ENCODE results near the gene ABCA4. TPM values are rescaled to one million over a fixed set of nuclear protein-coding genes. Genes with fewer than 3 reads are reported as not detected.

The ABCA4 gene
- total and polyA plus RNA-seq, 2 of the 8 experiments (the other 6 are each of a cell fraction or from before 2014, with no cell fraction given), result 0.06 TPM; not detected in 1

- CTCF ChIA-PET (ENCODE audit: partially characterized antibody), result interaction anchor here (0.6 to 38.0 kb wide), 46 partner anchors 10 to 497 kb away, joined by 3 to 807 read pairs (median 4); partner anchors contain the start of gene ARHGAP29
- no peak overlapping the region for H3K4me2 ChIP-seq (ENCODE audit: insufficient read depth in 1 of 2, low read depth in 2 of 2, low read length in 2 of 2)
- no peak for TF ChIP-seq TCF12 (IDR thresholded peaks at IDR 0.05; ENCODE audit: low read depth, low read length)
- TF ChIP-seq RAD21 (IDR thresholded peaks at IDR 0.05 in 1 of 2, conservative IDR thresholded peaks at IDR 0.05 in 1 of 2; ENCODE audit: low read depth in 2 of 2, low read length in 2 of 2), result peak; percentile 63 to 66
- TF ChIP-seq MAFK (IDR thresholded peaks at IDR 0.05; ENCODE audit: low read depth, low read length), result no peak
- no peak for TF ChIP-seq RNF2 (IDR thresholded peaks at IDR 0.05; ENCODE audit: borderline replicate concordance, low read depth, low read length, missing control alignments, poor library complexity, severe bottlenecking)
- TF ChIP-seq BCL11A (IDR thresholded peaks at IDR 0.05; ENCODE audit: low read depth in 2 of 2, low read length in 2 of 2), result no peak
- no peak for TF ChIP-seq JUND (IDR thresholded peaks at IDR 0.05; ENCODE audit: low read length)
- peak in 2 of 3 experiments; percentile 51 to 59; a peak in 3 of 4 replicates for TF ChIP-seq CTCF (IDR thresholded peaks at IDR 0.05; ENCODE audit: control extremely low read depth in 1 of 3, insufficient read depth in 1 of 3, low read depth in 1 of 3, low read length in 3 of 3)
Observed at GRCh38 chr1:94025383-94026340, 95.3 kb downstream of the ABCA4 start.

More at GRCh38 chr1:94025383-94026340, 95.3 kb downstream of the ABCA4 start:
- no peaks in the 10 kb centered on the region for H3K79me1 ChIP-seq (ENCODE audit: low read depth, low read length)
- DNase-seq (ENCODE audit: low read depth in 1 of 2, low spot score in 2 of 2) (no peak), FAIRE-seq (peak; percentile 81)
- H2BK5ac ChIP-seq (ENCODE audit: low read depth, low read length), result no peak overlapping the region
- H3K23ac ChIP-seq (ENCODE audit: insufficient read length), result no peak overlapping the region
- H4K91ac ChIP-seq (replicated peaks; ENCODE audit: insufficient read length, low read length), result no peak overlapping the region
- H3K56ac ChIP-seq (replicated peaks; ENCODE audit: insufficient read length, low read depth, low read length), result no peak overlapping the region
- 82% methylated on average over 18 of the region's 18 CpGs; no CpG with 5 or more reads in 1 of the 2 experiments for WGBS, 2 experiments (ENCODE audit: extremely low coverage in 1 of 2, insufficient coverage in 1 of 2, insufficient read length in 1 of 2, insufficient replicate concordance in 2 of 2, low coverage in 1 of 2, low lambda C conversion rate in 2 of 2, missing lambda C conversion rate in 1 of 2)
- H2BK12ac ChIP-seq (ENCODE audit: low read depth, low read length), result no peak overlapping the region
- H2AK5ac ChIP-seq (ENCODE audit: low read depth, low read length), result no peak overlapping the region
- H4K8ac ChIP-seq (ENCODE audit: extremely low read depth, insufficient read depth, low read length), result no peak overlapping the region
- no peak overlapping the region for H3K4ac ChIP-seq (replicated peaks; ENCODE audit: insufficient read length, low read depth, low read length)
- no peak overlapping the region for H2BK120ac ChIP-seq (replicated peaks; ENCODE audit: low read depth, low read length)
- H3K23me2 ChIP-seq (ENCODE audit: low read depth, low read length), result no peaks in the 10 kb centered on the region
- H3K36me3 ChIP-seq (ENCODE audit: control insufficient read depth in 2 of 4, insufficient read depth in 4 of 4, low read length in 3 of 4), result no peaks in the 10 kb centered on the region
- POLR2A ChIA-PET (ENCODE audit: partially characterized antibody), result interaction anchor here (0.7 kb wide), 1 partner anchor 14 kb away, joined by 4 read pairs; no protein-coding TSS in a partner anchor
- no peak overlapping the region for H3K14ac ChIP-seq (ENCODE audit: insufficient read length)
- H3K4me1 ChIP-seq (replicated peaks in 1 of 4; ENCODE audit: control insufficient read depth in 3 of 4, insufficient read depth in 4 of 4, low read length in 3 of 4), result peaks cover 0 to 6% (median 2%) of the 10 kb centered on the region in 4 experiments; a peak in 3 of 7 replicates
- no peak overlapping the region for H3K9ac ChIP-seq (replicated peaks in 1 of 4; ENCODE audit: extremely low read depth in 1 of 4, low read depth in 3 of 4, low read length in 3 of 4)
- no peak overlapping the region for H2BK15ac ChIP-seq (ENCODE audit: low read length)
- no peak overlapping the region for H3K4me3 ChIP-seq (ENCODE audit: extremely low read depth in 1 of 4, insufficient read depth in 2 of 4, low read depth in 3 of 4, low read length in 4 of 4)
- no peaks in the 10 kb centered on the region; a peak in 1 of 7 replicates for H3K27me3 ChIP-seq (replicated peaks in 1 of 4; ENCODE audit: control insufficient read depth in 3 of 4, extremely low read depth in 1 of 4, insufficient read depth in 3 of 4, low read length in 3 of 4)
- no peak overlapping the region for H3K27ac ChIP-seq (ENCODE audit: low read depth, low read length)
- no peak overlapping the region for H4K5ac ChIP-seq (ENCODE audit: insufficient read length, low read depth, low read length)
- H2AFZ ChIP-seq (ENCODE audit: low read length), result 0 out of 2 replicates have a peak overlapping the region, but pooled peaks have one; percentile 14
- no peaks in the 10 kb centered on the region for H3K79me2 ChIP-seq (ENCODE audit: control insufficient read depth in 1 of 2, insufficient read depth in 2 of 2, low read length in 2 of 2)
- no peaks in the 10 kb centered on the region for H3K9me3 ChIP-seq (ENCODE audit: insufficient read depth in 2 of 2, low read depth in 1 of 2, low read length in 1 of 2)
- H2BK20ac ChIP-seq (ENCODE audit: low read length), result no peak overlapping the region
- H4K20me1 ChIP-seq (replicated peaks in 1 of 2; ENCODE audit: control insufficient read depth in 1 of 2, insufficient read depth in 2 of 2, low read length in 2 of 2), result no peaks in the 10 kb centered on the region
- H3K18ac ChIP-seq (ENCODE audit: extremely low read depth, low read length), result no peak overlapping the region
